ENCODE data around the gene SPINT2.
"Not testable (repeated sequence)": the region's sequence is repeated elsewhere in the genome, so short reads cannot be mapped to it uniquely, and the experiment has no call there.

Gene SPINT2

GRCh38 chr19:38224863-38225218 lies 39.5 kb upstream of the SPINT2 start:
- not testable (repeated sequence) for H3K9ac ChIP-seq (ENCODE audit: low read depth in 1 of 2, low read length in 2 of 2); H3K4me1 ChIP-seq (ENCODE audit: control insufficient read depth in 1 of 2, insufficient read depth in 2 of 2, low read length in 2 of 2); H3K4me3 ChIP-seq (ENCODE audit: low read depth in 1 of 2, low read length in 2 of 2); H3K9me3 ChIP-seq (ENCODE audit: control insufficient read depth in 1 of 2, low read length in 2 of 2); H3K27ac ChIP-seq (ENCODE audit: low read depth, low read length); H3K36me3 ChIP-seq (ENCODE audit: control insufficient read depth in 1 of 2, insufficient read depth in 2 of 2, low read length in 2 of 2)
- H3K27me3 ChIP-seq (ENCODE audit: control insufficient read depth in 1 of 2, insufficient read depth in 2 of 2, low read length in 2 of 2): peaks cover 46 to 47% of the 10 kb centered on the region in 2 donors

DNA sequence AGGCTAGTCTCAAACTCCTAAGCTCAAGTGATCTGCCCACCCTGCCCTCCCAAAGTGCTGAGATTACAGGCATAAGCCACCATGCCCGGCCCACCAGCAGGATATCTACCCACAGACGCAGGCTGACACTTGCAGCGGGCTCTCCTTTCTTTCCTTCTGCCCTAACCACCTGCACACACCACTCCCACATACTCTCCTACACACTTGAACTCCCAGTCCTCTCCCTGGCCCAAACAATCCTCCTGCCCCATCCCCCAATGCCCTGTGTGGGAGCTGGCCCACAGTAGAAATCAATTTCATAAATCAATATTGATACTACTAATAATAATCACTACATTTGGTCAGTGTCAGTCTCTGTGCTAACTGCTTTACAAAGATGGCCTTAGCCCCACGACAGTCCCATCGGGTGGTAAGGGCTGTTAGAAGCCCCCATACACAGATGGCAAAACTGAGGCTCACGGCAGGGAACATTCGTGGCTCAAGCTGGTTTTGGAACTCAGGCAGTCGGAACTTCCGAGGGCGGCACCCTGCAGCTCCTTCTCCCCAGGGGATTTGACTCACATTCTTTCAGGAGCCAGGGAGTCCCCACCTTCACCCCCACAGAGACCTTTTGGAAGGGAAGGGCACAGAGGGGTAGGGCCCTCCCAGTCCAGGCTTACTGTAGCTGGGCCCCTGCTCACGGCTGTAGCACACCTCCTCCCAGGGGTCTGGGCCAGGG lies 36.9 kb upstream of the SPINT2 start:
- Histone ChIP-seq H3K9me3 (ENCODE audit: control insufficient read depth in 1 of 2, low read length in 2 of 2) (no peaks in the 10 kb centered on the region), H3K4me1 (ENCODE audit: control insufficient read depth in 1 of 2, insufficient read depth in 2 of 2, low read length in 2 of 2) (peaks cover 0 to 8% of the 10 kb centered on the region in 2 donors), H3K27ac (ENCODE audit: low read depth, low read length) (no peak overlapping the region), H3K36me3 (ENCODE audit: control insufficient read depth in 1 of 2, insufficient read depth in 2 of 2, low read length in 2 of 2) (no peaks in the 10 kb centered on the region), H3K4me3 (ENCODE audit: low read depth in 1 of 2, low read length in 2 of 2) (no peak overlapping the region), H3K27me3 (ENCODE audit: control insufficient read depth in 1 of 2, insufficient read depth in 2 of 2, low read length in 2 of 2) (peaks cover 44 to 55% of the 10 kb centered on the region in 2 donors), H3K9ac (ENCODE audit: low read depth in 1 of 2, low read length in 2 of 2) (no peak overlapping the region)

- Histone ChIP-seq H3K9me3 (ENCODE audit: control insufficient read depth in 1 of 2, low read length in 2 of 2) (no peaks in the 10 kb centered on the region), H3K4me1 (ENCODE audit: control insufficient read depth in 1 of 2, insufficient read depth in 2 of 2, low read length in 2 of 2) (peaks cover 0 to 4% of the 10 kb centered on the region in 2 donors), H3K9ac (ENCODE audit: low read depth in 1 of 2, low read length in 2 of 2) (no peak overlapping the region), H3K27me3 (ENCODE audit: control insufficient read depth in 1 of 2, insufficient read depth in 2 of 2, low read length in 2 of 2) (peaks cover 40 to 50% of the 10 kb centered on the region in 2 donors), H3K27ac (ENCODE audit: low read depth, low read length) (no peak overlapping the region), H3K4me3 (ENCODE audit: low read depth in 1 of 2, low read length in 2 of 2) (no peak overlapping the region), H3K36me3 (ENCODE audit: control insufficient read depth in 1 of 2, insufficient read depth in 2 of 2, low read length in 2 of 2) (no peaks in the 10 kb centered on the region)
These were observed 36.4 kb upstream of the SPINT2 start for GRCh38 chr19:38228005-38228377.

DNA sequence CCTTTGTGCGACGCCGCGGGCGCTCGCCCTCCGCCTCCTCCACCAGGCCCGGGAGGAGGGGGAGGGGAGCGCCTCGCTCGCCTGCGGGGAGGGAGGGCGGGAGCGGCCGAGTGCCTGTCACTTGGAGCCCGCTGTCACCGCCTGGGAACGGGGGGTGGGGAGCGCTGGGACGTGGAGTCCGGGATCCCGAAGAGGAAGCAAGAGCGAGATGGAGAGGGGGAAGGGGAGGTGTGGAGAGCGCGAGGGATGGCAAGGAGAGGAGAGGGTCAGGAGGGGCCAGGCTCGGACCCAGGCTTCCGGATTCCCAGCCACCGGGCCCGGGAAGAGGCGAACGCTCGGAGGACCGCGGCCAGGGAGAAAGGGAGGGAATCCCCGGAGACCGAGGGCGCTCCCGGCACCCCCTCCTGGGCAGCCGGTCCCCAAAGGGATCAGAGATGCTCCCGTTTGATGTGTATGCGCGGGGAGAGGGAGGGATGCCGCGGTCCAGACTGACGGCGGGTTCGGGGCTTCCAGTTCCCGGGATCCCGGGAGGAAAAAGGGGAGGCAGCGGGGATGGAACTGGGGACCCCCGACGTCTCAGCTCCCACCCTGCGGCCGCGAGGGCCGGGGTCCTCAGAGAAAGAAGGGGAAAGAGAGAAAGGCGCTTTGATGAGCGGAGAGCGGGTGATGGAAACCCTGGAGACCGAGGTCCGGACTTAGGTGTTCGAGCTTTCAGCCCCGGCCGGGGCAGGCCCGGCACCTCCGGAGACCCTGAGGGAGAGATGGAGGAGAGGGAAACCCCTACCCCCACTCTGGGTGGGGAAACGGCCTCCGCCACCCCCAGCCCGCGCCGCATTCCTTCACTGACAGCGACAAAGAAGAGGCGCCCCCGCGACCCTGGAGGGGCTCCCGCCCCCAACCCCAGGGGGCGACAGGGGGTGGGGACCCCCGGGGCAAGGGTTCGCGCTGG lies 35.6 kb upstream of the SPINT2 start:
- H3K4me1 ChIP-seq (ENCODE audit: control insufficient read depth in 1 of 2, insufficient read depth in 2 of 2, low read length in 2 of 2): peaks cover 0 to 4% of the 10 kb centered on the region in 2 donors
- H3K9me3 ChIP-seq (ENCODE audit: control insufficient read depth in 1 of 2, low read length in 2 of 2): no peaks in the 10 kb centered on the region
- H3K27ac ChIP-seq (ENCODE audit: low read depth, low read length): no peak overlapping the region
- H3K9ac ChIP-seq (ENCODE audit: low read depth in 1 of 2, low read length in 2 of 2): no peak overlapping the region
- H3K4me3 ChIP-seq (ENCODE audit: low read depth in 1 of 2, low read length in 2 of 2): no peak overlapping the region
- no peaks in the 10 kb centered on the region for H3K36me3 ChIP-seq (ENCODE audit: control insufficient read depth in 1 of 2, insufficient read depth in 2 of 2, low read length in 2 of 2)
- H3K27me3 ChIP-seq (ENCODE audit: control insufficient read depth in 1 of 2, insufficient read depth in 2 of 2, low read length in 2 of 2): peaks cover 33 to 43% of the 10 kb centered on the region in 2 donors

DNA sequence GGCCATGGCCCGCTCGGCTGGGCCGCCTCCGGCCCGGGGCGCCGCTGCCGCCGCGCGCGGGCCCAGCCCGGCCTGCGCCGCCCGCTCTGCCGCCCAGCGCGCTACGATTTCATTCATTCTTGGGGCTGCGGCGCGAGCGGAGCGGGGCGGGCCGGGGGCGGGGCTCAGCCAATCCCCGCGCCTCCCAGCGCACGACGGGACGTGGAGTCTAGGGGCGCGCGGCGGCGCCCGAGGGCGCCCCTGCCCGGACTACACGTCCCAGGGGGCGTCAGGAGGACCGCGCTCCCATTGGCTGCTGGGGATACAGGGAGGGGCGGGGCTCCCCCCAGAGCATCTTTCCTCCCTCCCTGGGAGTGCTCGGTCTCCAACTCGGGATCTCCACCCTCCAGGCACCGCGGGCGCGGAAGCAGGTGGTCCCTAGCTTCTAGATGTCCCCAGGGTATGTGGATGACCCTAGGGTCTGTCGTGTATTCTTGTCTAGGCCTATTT lies 34.7 kb upstream of the SPINT2 start:
- Histone ChIP-seq H3K9me3 (ENCODE audit: control insufficient read depth in 1 of 2, low read length in 2 of 2) (no peaks in the 10 kb centered on the region), H3K27me3 (ENCODE audit: control insufficient read depth in 1 of 2, insufficient read depth in 2 of 2, low read length in 2 of 2) (peaks cover 25 to 36% of the 10 kb centered on the region in 2 donors), H3K4me3 (ENCODE audit: low read depth in 1 of 2, low read length in 2 of 2) (no peak overlapping the region), H3K9ac (ENCODE audit: low read depth in 1 of 2, low read length in 2 of 2) (no peak overlapping the region), H3K36me3 (ENCODE audit: control insufficient read depth in 1 of 2, insufficient read depth in 2 of 2, low read length in 2 of 2) (no peaks in the 10 kb centered on the region), H3K27ac (ENCODE audit: low read depth, low read length) (no peak overlapping the region), H3K4me1 (ENCODE audit: control insufficient read depth in 1 of 2, insufficient read depth in 2 of 2, low read length in 2 of 2) (no peaks in the 10 kb centered on the region)

DNA sequence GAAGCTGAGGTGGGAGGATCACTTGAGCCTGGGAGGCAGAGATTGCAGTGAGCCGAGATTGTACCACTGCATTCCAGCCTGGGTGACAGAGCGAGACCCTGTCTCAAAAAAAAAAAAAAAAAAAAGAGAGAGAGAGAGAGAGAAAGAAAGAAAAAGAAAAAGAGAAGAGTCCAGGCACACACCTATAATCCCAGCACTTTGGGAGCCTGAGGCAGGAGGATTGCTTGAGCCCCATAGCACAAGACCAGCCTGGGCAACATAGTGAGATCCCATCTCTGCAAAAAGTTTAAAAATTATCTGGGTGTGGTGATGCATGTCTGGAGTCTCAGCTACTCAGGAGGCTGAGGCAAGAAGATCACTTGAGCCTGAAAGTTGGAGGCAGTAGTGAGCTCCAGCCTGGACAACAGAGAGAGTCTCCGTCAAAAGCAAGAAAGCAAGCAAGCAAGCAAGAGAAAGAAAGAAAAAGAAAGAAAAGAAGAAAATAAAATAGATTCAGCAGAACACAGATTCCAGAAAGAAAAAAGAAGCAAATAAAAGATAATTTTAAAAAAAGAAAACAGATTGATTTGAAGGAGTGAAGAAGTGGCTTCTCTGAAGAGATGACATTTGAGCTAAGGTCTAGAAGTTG lies 33.8 kb upstream of the SPINT2 start:
- peaks cover 23 to 34% of the 10 kb centered on the region in 2 donors for H3K27me3 ChIP-seq (ENCODE audit: control insufficient read depth in 1 of 2, insufficient read depth in 2 of 2, low read length in 2 of 2)
- H3K4me3 ChIP-seq (ENCODE audit: low read depth in 1 of 2, low read length in 2 of 2); H3K9me3 ChIP-seq (ENCODE audit: control insufficient read depth in 1 of 2, low read length in 2 of 2); H3K9ac ChIP-seq (ENCODE audit: low read depth in 1 of 2, low read length in 2 of 2); H3K4me1 ChIP-seq (ENCODE audit: control insufficient read depth in 1 of 2, insufficient read depth in 2 of 2, low read length in 2 of 2); H3K36me3 ChIP-seq (ENCODE audit: control insufficient read depth in 1 of 2, insufficient read depth in 2 of 2, low read length in 2 of 2); H3K27ac ChIP-seq (ENCODE audit: low read depth, low read length): not testable (repeated sequence)

DNA sequence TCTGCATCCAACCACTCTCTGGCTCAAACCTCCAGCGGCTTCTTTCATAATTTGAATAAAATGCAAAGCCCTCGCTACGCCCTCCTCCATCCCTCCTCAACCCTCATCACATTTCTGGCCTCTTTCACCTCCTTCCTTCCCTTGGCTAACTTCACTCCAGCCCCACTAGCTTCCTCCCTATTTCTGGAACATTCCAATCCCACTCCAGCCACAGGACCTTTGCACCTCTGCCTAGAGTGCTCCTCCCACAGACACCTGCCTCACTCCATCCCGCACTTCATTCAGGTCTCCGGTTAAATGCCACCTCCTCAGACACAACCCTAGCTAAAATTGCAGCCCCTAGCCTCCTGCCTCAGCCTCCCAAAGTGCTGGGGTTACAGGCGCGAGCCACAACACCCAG lies 32.5 kb upstream of the SPINT2 start:
- H3K9ac ChIP-seq (ENCODE audit: low read depth in 1 of 2, low read length in 2 of 2): no peak overlapping the region
- H3K27ac ChIP-seq (ENCODE audit: low read depth, low read length): no peak overlapping the region
- no peaks in the 10 kb centered on the region for H3K4me1 ChIP-seq (ENCODE audit: control insufficient read depth in 1 of 2, insufficient read depth in 2 of 2, low read length in 2 of 2)
- no peaks in the 10 kb centered on the region for H3K9me3 ChIP-seq (ENCODE audit: control insufficient read depth in 1 of 2, low read length in 2 of 2)
- peaks cover 19 to 29% of the 10 kb centered on the region in 2 donors for H3K27me3 ChIP-seq (ENCODE audit: control insufficient read depth in 1 of 2, insufficient read depth in 2 of 2, low read length in 2 of 2)
- no peak overlapping the region for H3K4me3 ChIP-seq (ENCODE audit: low read depth in 1 of 2, low read length in 2 of 2)
- no peaks in the 10 kb centered on the region for H3K36me3 ChIP-seq (ENCODE audit: control insufficient read depth in 1 of 2, insufficient read depth in 2 of 2, low read length in 2 of 2)

GRCh38 chr19:38233740-38234251 lies 30.6 kb upstream of the SPINT2 start:
- no peaks in the 10 kb centered on the region for H3K36me3 ChIP-seq (ENCODE audit: control insufficient read depth in 1 of 2, insufficient read depth in 2 of 2, low read length in 2 of 2)
- no peaks in the 10 kb centered on the region for H3K4me1 ChIP-seq (ENCODE audit: control insufficient read depth in 1 of 2, insufficient read depth in 2 of 2, low read length in 2 of 2)
- no peak overlapping the region for H3K4me3 ChIP-seq (ENCODE audit: low read depth in 1 of 2, low read length in 2 of 2)
- H3K27ac ChIP-seq (ENCODE audit: low read depth, low read length): no peak overlapping the region
- peaks cover 4 to 15% of the 10 kb centered on the region in 2 donors for H3K27me3 ChIP-seq (ENCODE audit: control insufficient read depth in 1 of 2, insufficient read depth in 2 of 2, low read length in 2 of 2)
- H3K9ac ChIP-seq (ENCODE audit: low read depth in 1 of 2, low read length in 2 of 2): no peak overlapping the region
- H3K9me3 ChIP-seq (ENCODE audit: control insufficient read depth in 1 of 2, low read length in 2 of 2): no peaks in the 10 kb centered on the region

GRCh38 chr19:38234615-38235014 lies 29.8 kb upstream of the SPINT2 start:
- Histone ChIP-seq H3K9ac (ENCODE audit: low read depth in 1 of 2, low read length in 2 of 2) (no peak overlapping the region), H3K36me3 (ENCODE audit: control insufficient read depth in 1 of 2, insufficient read depth in 2 of 2, low read length in 2 of 2) (no peaks in the 10 kb centered on the region), H3K4me3 (ENCODE audit: low read depth in 1 of 2, low read length in 2 of 2) (no peak overlapping the region), H3K9me3 (ENCODE audit: control insufficient read depth in 1 of 2, low read length in 2 of 2) (no peaks in the 10 kb centered on the region), H3K4me1 (ENCODE audit: control insufficient read depth in 1 of 2, insufficient read depth in 2 of 2, low read length in 2 of 2) (no peaks in the 10 kb centered on the region), H3K27me3 (ENCODE audit: control insufficient read depth in 1 of 2, insufficient read depth in 2 of 2, low read length in 2 of 2) (peaks cover 0 to 10% of the 10 kb centered on the region in 2 donors), H3K27ac (ENCODE audit: low read depth, low read length) (no peak overlapping the region)

DNA sequence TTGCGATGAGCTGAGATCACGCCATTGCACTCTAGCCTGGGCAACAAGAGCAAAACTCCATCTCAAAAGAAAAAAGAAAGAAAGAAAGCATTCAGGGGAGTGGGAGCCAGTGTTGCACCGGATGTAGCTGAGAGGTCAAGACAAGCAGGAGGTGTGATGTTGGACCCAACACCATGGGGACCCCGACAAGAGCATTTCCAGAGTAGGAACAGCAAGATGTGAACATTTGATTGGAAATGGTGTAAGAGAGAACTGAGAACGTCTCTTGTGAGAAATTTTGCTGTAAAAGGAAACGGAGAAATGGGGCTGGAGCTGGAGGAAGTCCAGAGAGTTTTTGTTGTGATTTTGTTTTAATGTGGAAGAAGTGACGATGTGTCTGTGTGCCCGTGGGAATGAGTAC lies 24.6 kb upstream of the SPINT2 start:
- no peak overlapping the region for H3K4me3 ChIP-seq (ENCODE audit: low read depth in 1 of 2, low read length in 2 of 2)
- H3K27ac ChIP-seq (ENCODE audit: low read depth, low read length): no peak overlapping the region
- no peaks in the 10 kb centered on the region for H3K27me3 ChIP-seq (ENCODE audit: control insufficient read depth in 1 of 2, insufficient read depth in 2 of 2, low read length in 2 of 2)
- no peak overlapping the region for H3K9ac ChIP-seq (ENCODE audit: low read depth in 1 of 2, low read length in 2 of 2)
- peaks cover 0 to 7% of the 10 kb centered on the region in 2 donors for H3K4me1 ChIP-seq (ENCODE audit: control insufficient read depth in 1 of 2, insufficient read depth in 2 of 2, low read length in 2 of 2)
- no peaks in the 10 kb centered on the region for H3K9me3 ChIP-seq (ENCODE audit: control insufficient read depth in 1 of 2, low read length in 2 of 2)
- H3K36me3 ChIP-seq (ENCODE audit: control insufficient read depth in 1 of 2, insufficient read depth in 2 of 2, low read length in 2 of 2): no peaks in the 10 kb centered on the region

All from duodenal mucosa (tissue), 2 donors.